Measurements from ENCODE around the gene DHX29.

GRCh38 chr5:55325621-55326020 is 18.1 kb upstream of the DHX29 start:
- TF ChIP-seq ZNF174 (tag by site-specific recombination; IDR thresholded peaks at IDR 0.05), result no peak
- TF ChIP-seq CTCF (tag by site-specific recombination; IDR thresholded peaks at IDR 0.05), result no peak
- no peak for TF ChIP-seq ZNF274 (IDR thresholded peaks at IDR 0.05; ENCODE audit: low read length)
- no peak for TF ChIP-seq ZNF274 (tag by site-specific recombination; IDR thresholded peaks at IDR 0.05; ENCODE audit: borderline replicate concordance)
- no peak for TF ChIP-seq ZNF221 (tag by site-specific recombination; IDR thresholded peaks at IDR 0.05; ENCODE audit: borderline replicate concordance)
- TF ChIP-seq YY2 (tag by site-specific recombination; IDR thresholded peaks at IDR 0.05), result no peak
- TF ChIP-seq HOXA7 (CRISPR knock-in tag; IDR thresholded peaks at IDR 0.05; ENCODE audit: borderline replicate concordance), result no peak
- TF ChIP-seq ZNF707 (tag by site-specific recombination; IDR thresholded peaks at IDR 0.05), result no peak

Measured in HEK293 (cell line).